MCF 10A (cell line): ENCODE data around the gene PREP. TPM values are rescaled to one million over a fixed set of nuclear protein-coding genes. Genes with fewer than 3 reads are reported as not detected.

Experiments used
- BruUV-seq: library from RNA; stranded (reverse); fragments of 400-500 nt; replicated peaks from 2 replicates; lab custom pipeline; 2021; lab: Mats Ljungman, UMichigan
- CTCF ChIA-PET: fragments of 300-600 bp; sonication (Branson Sonifier 250); formaldehyde crosslinking; extraction: SDS; loops from one replicate; lab custom pipeline; 2021; ENCODE audit warnings: antibody characterized with exemption, inconsistent platforms; lab: Yijun Ruan, JAX
- POLR2A ChIA-PET: fragments of 300-600, 350-650 bp; sonication (Branson Sonifier 250); formaldehyde crosslinking; extraction: SDS; loops from one replicate; lab custom pipeline; 2020; ENCODE audit warnings: antibody characterized with exemption, inconsistent platforms; lab: Yijun Ruan, JAX
- DNase-seq: peaks from one replicate; pipeline ENCODE4 v3.0.0-alpha.2; 2018; ENCODE audit not compliant: unreplicated experiment
- H3K27ac Mint-ChIP-seq: one replicate; pipeline ENCODE4 v1.8.0; 2022; ENCODE audit warnings: mild to moderate bottlenecking, low read depth, mixed read lengths; ENCODE audit not compliant: unreplicated experiment
- H3K27me3 Mint-ChIP-seq: one replicate; pipeline ENCODE4 v1.8.0; 2022; ENCODE audit warnings: mixed read lengths; ENCODE audit not compliant: insufficient read depth, unreplicated experiment
- H3K36me3 Mint-ChIP-seq: one replicate; pipeline ENCODE4 v1.8.0; 2022; ENCODE audit warnings: mild to moderate bottlenecking, moderate library complexity, mixed read lengths; ENCODE audit not compliant: insufficient read depth, unreplicated experiment
- H3K4me1 Mint-ChIP-seq: one replicate; pipeline ENCODE4 v1.8.0; 2022; ENCODE audit warnings: mixed read lengths; ENCODE audit not compliant: insufficient read depth, unreplicated experiment
- H3K4me3 Mint-ChIP-seq: one replicate; pipeline ENCODE4 v1.8.0; 2022; ENCODE audit warnings: mild to moderate bottlenecking, moderate library complexity, mixed read lengths; ENCODE audit not compliant: unreplicated experiment
- H3K9me3 Mint-ChIP-seq: one replicate; pipeline ENCODE4 v1.8.0; 2022; ENCODE audit warnings: mixed read lengths; ENCODE audit not compliant: unreplicated experiment
- intact Hi-C: fragments of 100-400 bp; cut with micrococcal nuclease; formaldehyde crosslinking; loops from 2 replicates; pipeline ENCODE4 v1.14.1; 2022
- total RNA-seq: library from RNA; stranded (reverse); gene quantifications from 2 replicates; pipeline ENCODE4 v1.2.3, GENCODE V29; 2022
- TF ChIP-seq, protein P1 (sequence below): fragments of 200-600 bp; IDR thresholded peaks from one replicate; pipeline ENCODE4 v1.8.0; 2022; ENCODE audit warnings: antibody characterized with exemption, mild to moderate bottlenecking; ENCODE audit not compliant: unreplicated experiment

The PREP gene
- total RNA-seq, 1 experiment from 2014 or later: 67.6 TPM

DNA sequence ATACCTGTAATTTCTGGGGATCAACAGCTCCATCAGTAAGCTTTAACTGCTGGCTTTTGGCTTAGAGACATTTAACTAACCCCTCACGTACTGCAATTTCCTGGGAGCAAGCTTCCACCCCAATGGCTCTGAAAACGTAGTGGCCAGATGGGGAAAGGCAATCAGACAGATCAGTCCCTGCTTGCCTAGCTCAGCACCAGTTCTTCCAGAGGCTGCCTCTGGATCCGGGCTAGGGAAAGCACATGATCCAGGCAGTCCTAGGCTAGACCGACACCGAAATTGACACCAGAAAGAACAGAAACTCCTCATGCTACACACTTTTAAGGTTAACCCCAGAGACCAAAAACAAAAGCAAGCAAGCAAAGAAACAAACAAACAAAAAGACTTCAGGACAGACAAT, 13.3 kb downstream of the PREP start:
- POLR2A ChIA-PET: interaction anchor here (0.5 to 1.6 kb wide), 5 partner anchors 13 to 44 kb away, joined by 3 to 5 read pairs (median 3); partner anchors contain the start of gene PREP
- Mint-ChIP-seq H3K36me3 (peaks cover 30% of the 10 kb centered on the region), H3K4me1 (peaks cover 7% of the 10 kb centered on the region), H3K27me3 (no peaks in the 10 kb centered on the region), H3K4me3 (no peak overlapping the region), H3K27ac (no peak overlapping the region), H3K9me3 (no peaks in the 10 kb centered on the region)
- TF ChIP-seq, protein P1, sequence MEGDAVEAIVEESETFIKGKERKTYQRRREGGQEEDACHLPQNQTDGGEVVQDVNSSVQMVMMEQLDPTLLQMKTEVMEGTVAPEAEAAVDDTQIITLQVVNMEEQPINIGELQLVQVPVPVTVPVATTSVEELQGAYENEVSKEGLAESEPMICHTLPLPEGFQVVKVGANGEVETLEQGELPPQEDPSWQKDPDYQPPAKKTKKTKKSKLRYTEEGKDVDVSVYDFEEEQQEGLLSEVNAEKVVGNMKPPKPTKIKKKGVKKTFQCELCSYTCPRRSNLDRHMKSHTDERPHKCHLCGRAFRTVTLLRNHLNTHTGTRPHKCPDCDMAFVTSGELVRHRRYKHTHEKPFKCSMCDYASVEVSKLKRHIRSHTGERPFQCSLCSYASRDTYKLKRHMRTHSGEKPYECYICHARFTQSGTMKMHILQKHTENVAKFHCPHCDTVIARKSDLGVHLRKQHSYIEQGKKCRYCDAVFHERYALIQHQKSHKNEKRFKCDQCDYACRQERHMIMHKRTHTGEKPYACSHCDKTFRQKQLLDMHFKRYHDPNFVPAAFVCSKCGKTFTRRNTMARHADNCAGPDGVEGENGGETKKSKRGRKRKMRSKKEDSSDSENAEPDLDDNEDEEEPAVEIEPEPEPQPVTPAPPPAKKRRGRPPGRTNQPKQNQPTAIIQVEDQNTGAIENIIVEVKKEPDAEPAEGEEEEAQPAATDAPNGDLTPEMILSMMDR: no peak
- DNase-seq: no peak
- BruUV-seq: no TSS peak
- intact Hi-C loops: no loop called here
- CTCF ChIA-PET: interaction anchor here (0.5 to 2.8 kb wide), 3 partner anchors 16 to 307 kb away, joined by 3 to 8 read pairs (median 5); no protein-coding TSS in a partner anchor

DNA sequence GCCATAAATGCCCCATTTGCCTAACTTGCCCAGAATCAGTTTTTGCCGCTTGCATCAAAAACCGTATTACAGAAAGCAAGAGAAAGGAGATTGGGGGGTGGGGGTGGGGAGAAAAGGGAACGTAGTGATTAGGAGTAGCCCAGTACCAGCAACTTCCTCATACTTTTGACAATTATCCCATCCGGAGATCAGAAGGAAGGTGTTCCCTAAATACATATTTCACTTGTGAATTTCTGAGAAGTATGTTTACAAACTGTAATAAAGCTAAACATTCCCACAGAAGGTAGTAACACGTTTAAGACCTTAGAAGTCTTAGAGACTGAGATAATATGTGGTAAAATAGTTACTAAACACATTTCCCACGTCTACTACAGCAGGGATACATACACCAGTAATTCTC, 14.5 kb downstream of the PREP start:
- TF ChIP-seq, protein P1: no peak
- no TSS peak for BruUV-seq
- Mint-ChIP-seq H3K36me3 (peaks cover 26% of the 10 kb centered on the region), H3K27ac (no peak overlapping the region), H3K27me3 (no peaks in the 10 kb centered on the region), H3K4me3 (no peak overlapping the region), H3K4me1 (peaks cover 16% of the 10 kb centered on the region), H3K9me3 (no peaks in the 10 kb centered on the region)
- intact Hi-C loops: no loop called here
- ChIA-PET POLR2A (interaction anchor here (0.7 to 2.9 kb wide), 3 partner anchors 10 to 14 kb away, joined by 4 to 13 read pairs (median 4); partner anchors contain the start of gene PREP), CTCF (interaction anchor here (0.6 to 2.8 kb wide), 4 partner anchors 10 to 357 kb away, joined by 3 to 8 read pairs (median 3); no protein-coding TSS in a partner anchor)
- DNase-seq: no peak

DNA sequence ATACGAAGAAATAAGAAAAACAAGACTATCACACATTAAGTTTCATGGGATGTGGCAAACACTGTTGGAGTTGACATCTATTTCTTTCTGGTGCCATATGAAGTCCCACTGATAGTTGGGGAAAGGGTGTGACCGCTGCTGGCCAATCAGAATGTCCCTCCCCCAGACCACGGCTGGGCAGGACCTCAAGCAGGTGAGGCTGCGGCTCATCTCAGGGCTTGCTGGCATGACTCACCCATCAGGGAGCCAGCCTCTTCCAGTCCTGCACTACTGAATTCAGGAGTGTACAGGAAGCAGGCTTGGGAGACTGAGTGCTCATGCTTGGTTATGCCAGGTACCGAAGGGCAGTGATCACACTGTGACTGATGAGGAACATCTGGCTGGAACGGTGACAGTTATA, 18.9 kb downstream of the PREP start:
- CTCF ChIA-PET: interaction anchor here (1.3 to 1.4 kb wide), 2 partner anchors 19 to 296 kb away, joined by 3 to 4 read pairs; partner anchors contain the start of gene PREP
- TF ChIP-seq, protein P1: no peak
- intact Hi-C loops: no loop called here
- BruUV-seq: no TSS peak
- Mint-ChIP-seq H3K4me3 (no peak overlapping the region), H3K9me3 (no peaks in the 10 kb centered on the region), H3K27ac (peak overlapping the region; percentile 11), H3K27me3 (no peaks in the 10 kb centered on the region), H3K36me3 (peaks cover 28% of the 10 kb centered on the region), H3K4me1 (peaks cover 33% of the 10 kb centered on the region)
- POLR2A ChIA-PET: interaction anchor here (1.5 to 3.4 kb wide), 2 partner anchors 11 to 21 kb away, joined by 9 to 25 read pairs; no protein-coding TSS in a partner anchor
- peak; percentile 79 for DNase-seq

DNA sequence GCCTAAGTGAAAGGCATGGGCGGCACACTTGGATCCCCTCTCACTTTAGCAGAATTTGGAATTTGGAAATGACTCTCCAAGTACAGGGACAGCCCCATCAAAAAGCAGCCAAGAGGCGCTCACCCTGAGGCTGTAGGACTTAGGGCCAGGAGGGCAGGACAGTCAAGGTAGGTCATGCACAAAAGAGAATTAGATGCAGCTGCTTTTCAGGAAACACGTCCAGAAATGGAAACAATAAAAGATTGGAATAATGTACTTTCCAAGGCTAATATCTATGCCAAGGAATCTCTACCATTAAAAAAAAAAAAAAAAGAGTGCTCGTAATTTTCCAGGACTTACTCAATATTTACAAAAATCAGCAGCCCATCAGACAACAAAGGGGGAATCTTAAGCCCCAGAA, 19.9 kb downstream of the PREP start:
- intact Hi-C loops: no loop called here
- no peak overlapping the region for H3K27ac Mint-ChIP-seq
- TF ChIP-seq, protein P1: no peak
- no peaks in the 10 kb centered on the region for H3K9me3 Mint-ChIP-seq
- no peak for DNase-seq
- POLR2A ChIA-PET: interaction anchor here (0.7 to 3.4 kb wide), 5 partner anchors 10 to 523 kb away, joined by 3 to 25 read pairs (median 7); partner anchors contain the start of genes HACE1 and PREP
- H3K27me3 Mint-ChIP-seq: no peaks in the 10 kb centered on the region
- CTCF ChIA-PET: interaction anchor here (0.6 to 1.4 kb wide), 6 partner anchors 9 to 760 kb away, joined by 3 to 4 read pairs (median 3); partner anchors contain the start of gene PREP
- no TSS peak for BruUV-seq
- H3K4me3 Mint-ChIP-seq: no peak overlapping the region
- H3K36me3 Mint-ChIP-seq: peaks cover 29% of the 10 kb centered on the region
- H3K4me1 Mint-ChIP-seq: peaks cover 34% of the 10 kb centered on the region
